H9 (cell line): Measurements from ENCODE around the gene CST4. TPM values are rescaled to one million over a fixed set of nuclear protein-coding genes. Genes with fewer than 3 reads are reported as not detected.

Source experiments
- DNase-seq: peaks from one replicate; pipeline ENCODE4 v3.0.0-alpha.2; 2017
- H2AFZ ChIP-seq: one replicate; pipeline ENCODE4 v1.6.1; 2013; ENCODE audit warnings: mild to moderate bottlenecking, low read length, control low read depth, moderate library complexity
- H2AK5ac ChIP-seq: 2 replicates; pipeline ENCODE4 v1.6.1; 2013; ENCODE audit warnings: low read length, control low read depth, mixed read lengths; ENCODE audit not compliant: insufficient read length
- H2BK120ac ChIP-seq: one replicate; pipeline ENCODE4 v1.6.1; 2013; ENCODE audit warnings: low read depth, mild to moderate bottlenecking, low read length, control low read depth, inconsistent platforms; ENCODE audit not compliant: poor library complexity, severe bottlenecking
- H2BK12ac ChIP-seq: 2 replicates; pipeline ENCODE4 v1.6.1; 2013; ENCODE audit warnings: low read length, control low read depth, mixed read lengths, low read depth; ENCODE audit not compliant: insufficient read length
- H2BK15ac ChIP-seq: 2 replicates; pipeline ENCODE4 v1.6.1; 2013; ENCODE audit warnings: low read depth, low read length, control low read depth
- H2BK20ac ChIP-seq: one replicate; pipeline ENCODE4 v1.6.1; 2013; ENCODE audit warnings: low read depth, mild to moderate bottlenecking, low read length, control low read depth, inconsistent platforms; ENCODE audit not compliant: poor library complexity, severe bottlenecking
- H2BK5ac ChIP-seq: 2 replicates; pipeline ENCODE4 v1.6.1; 2013; ENCODE audit warnings: low read length, control low read depth, mixed read lengths; ENCODE audit not compliant: insufficient read length
- H3K14ac ChIP-seq: 2 replicates; pipeline ENCODE4 v1.6.1; 2013; ENCODE audit warnings: low read length, control low read depth; ENCODE audit not compliant: insufficient read depth
- H3K18ac ChIP-seq: 2 replicates; pipeline ENCODE4 v1.6.1; 2013; ENCODE audit warnings: low read depth, mild to moderate bottlenecking, mixed read lengths, low read length, control low read depth; ENCODE audit not compliant: insufficient read length
- H3K23ac ChIP-seq: 2 replicates; pipeline ENCODE4 v1.6.1; 2013; ENCODE audit warnings: low read length, control low read depth, mixed read lengths, low read depth; ENCODE audit not compliant: insufficient read length
- H3K23me2 ChIP-seq: 2 replicates; pipeline ENCODE4 v1.6.1; 2013; ENCODE audit warnings: low read depth, mild to moderate bottlenecking, mixed read lengths, low read length, control low read depth; ENCODE audit not compliant: insufficient read length, poor library complexity, severe bottlenecking
- H3K27ac ChIP-seq: 2 replicates; pipeline ENCODE4 v1.5.1; 2013; ENCODE audit warnings: low read length, control low read depth, mixed read lengths, low read depth; ENCODE audit not compliant: insufficient read length
- H3K27me3 ChIP-seq: 2 replicates; pipeline ENCODE4 v1.6.1; 2013; ENCODE audit warnings: low read length, control low read depth, inconsistent platforms; ENCODE audit not compliant: insufficient read depth
- H3K4ac ChIP-seq: 2 replicates; pipeline ENCODE4 v1.6.1; 2013; ENCODE audit warnings: low read depth, mild to moderate bottlenecking, control low read depth, inconsistent platforms, low read length, moderate library complexity
- H3K4me1 ChIP-seq: 2 replicates; pipeline ENCODE4 v1.6.1; 2013; ENCODE audit warnings: low read length, control low read depth, inconsistent platforms; ENCODE audit not compliant: insufficient read depth
- H3K4me2 ChIP-seq: 2 replicates; pipeline ENCODE4 v1.6.1; 2013; ENCODE audit warnings: low read length, control low read depth, mixed read lengths; ENCODE audit not compliant: insufficient read length, insufficient read depth
- H3K56ac ChIP-seq: 2 replicates; pipeline ENCODE4 v1.6.1; 2013; ENCODE audit warnings: low read depth, mild to moderate bottlenecking, mixed read lengths, low read length, control low read depth; ENCODE audit not compliant: insufficient read length
- H3K79me1 ChIP-seq: 2 replicates; pipeline ENCODE4 v1.6.1; 2013; ENCODE audit warnings: low read depth, mild to moderate bottlenecking, moderate library complexity, low read length, control low read depth, inconsistent platforms; ENCODE audit not compliant: insufficient read depth, poor library complexity, severe bottlenecking
- H3K79me2 ChIP-seq: 2 replicates; pipeline ENCODE4 v1.6.1; 2013; ENCODE audit warnings: low read length, control low read depth, inconsistent platforms; ENCODE audit not compliant: insufficient read depth
- H3K9ac ChIP-seq: 2 replicates; pipeline ENCODE4 v1.6.1; 2013; ENCODE audit warnings: low read length, control low read depth, mixed read lengths; ENCODE audit not compliant: insufficient read length; ENCODE audit errors: extremely low read depth
- H3K9me3 ChIP-seq: one replicate; pipeline ENCODE4 v1.6.1; 2013; ENCODE audit warnings: low read depth, low read length, inconsistent platforms; ENCODE audit not compliant: control insufficient read depth
- H3T11ph ChIP-seq: one replicate; pipeline ENCODE4 v1.6.1; 2013; ENCODE audit warnings: mild to moderate bottlenecking, low read length, control low read depth, inconsistent platforms
- H4K20me1 ChIP-seq: one replicate; pipeline ENCODE4 v1.6.1; 2013; ENCODE audit not compliant: control insufficient read depth, insufficient read length, insufficient read depth
- H4K5ac ChIP-seq: 2 replicates; pipeline ENCODE4 v1.6.1; 2013; ENCODE audit warnings: low read depth, mild to moderate bottlenecking, mixed read lengths, low read length, control low read depth; ENCODE audit not compliant: insufficient read length
- H4K8ac ChIP-seq: replicated peaks from 2 replicates; pipeline ENCODE4 v1.6.1; 2013; ENCODE audit warnings: low read length, control low read depth, mixed read lengths, low read depth; ENCODE audit not compliant: insufficient read length
- H4K91ac ChIP-seq: 2 replicates; pipeline ENCODE4 v1.6.1; 2013; ENCODE audit warnings: low read depth, mild to moderate bottlenecking, moderate library complexity, mixed read lengths, low read length, control low read depth; ENCODE audit not compliant: insufficient read length
- H3K27ac Mint-ChIP-seq, 3 experiments: 2 replicates in 2 of 3; 3 replicates in 1 of 3; pipeline ENCODE4 v1.8.0; 2020 to 2021; ENCODE audit warnings: mixed read lengths in 3 of 3, mild to moderate bottlenecking in 1 of 3, moderate library complexity in 1 of 3
- H3K27me3 Mint-ChIP-seq: 2 replicates; pipeline ENCODE4 v1.8.0; 2021; ENCODE audit warnings: low read depth, mild to moderate bottlenecking, moderate library complexity, mixed read lengths
- H3K36me3 Mint-ChIP-seq, 3 experiments: 2 replicates in 2 of 3; 3 replicates in 1 of 3; pipeline ENCODE4 v1.8.0; 2020 to 2021; ENCODE audit warnings: low read depth in 3 of 3, mixed read lengths in 3 of 3; ENCODE audit not compliant: insufficient read depth in 1 of 3
- H3K4me1 Mint-ChIP-seq, 2 experiments: 2 replicates each; pipeline ENCODE4 v1.8.0; 2020; ENCODE audit warnings: mixed read lengths in 2 of 2
- H3K4me3 Mint-ChIP-seq, 2 experiments: 2 replicates in 1 of 2; 3 replicates in 1 of 2; pipeline ENCODE4 v1.8.0; 2020 to 2021; ENCODE audit warnings: mild to moderate bottlenecking in 2 of 2, mixed read lengths in 2 of 2, moderate library complexity in 1 of 2
- H3K9me3 Mint-ChIP-seq, 2 experiments: 2 replicates in 1 of 2; 3 replicates in 1 of 2; pipeline ENCODE4 v1.8.0; 2020; ENCODE audit warnings: mild to moderate bottlenecking in 2 of 2, mixed read lengths in 2 of 2, moderate library complexity in 1 of 2
- WGBS: extraction: QIAGEN DNeasy Blood & Tissue Kit; methylation state at CpG from one replicate; pipeline ENCODE4 v1.1.7; 2013; ENCODE audit warnings: missing lambda C conversion rate, low lambda C conversion rate, mixed read lengths; ENCODE audit not compliant: insufficient read length; ENCODE audit errors: extremely low coverage; 5-methylcytosine and 5-hydroxymethylcytosine counted together
- total RNA-seq: library from RNA; stranded (reverse); gene quantifications from 2 replicates; pipeline ENCODE4 v1.2.1, GENCODE V29; 2021
- TF ChIP-seq, protein P1 (sequence below): fragments of 200-600 bp; sonication (generic); conservative IDR thresholded peaks from 3 replicates; pipeline ENCODE4 v1.8.0; 2021; ENCODE audit warnings: antibody characterized with exemption, mild to moderate bottlenecking

The CST4 gene
- total RNA-seq, 1 experiment from 2014 or later = not detected

GRCh38 chr20:23651117-23651516, 37.7 kb downstream of the CST4 start:
- H2BK12ac ChIP-seq = no peak overlapping the region
- no peak overlapping the region for H3K4me3 Mint-ChIP-seq
- no peak overlapping the region for H4K8ac ChIP-seq
- no peak overlapping the region for H3K27ac ChIP-seq
- no peak for DNase-seq
- no peak overlapping the region for H2BK5ac ChIP-seq
- H4K5ac ChIP-seq = no peak overlapping the region
- H3K9ac ChIP-seq = no peak overlapping the region
- H2AFZ ChIP-seq = no peak overlapping the region
- H4K91ac ChIP-seq = no peak overlapping the region
- H3K4me1 Mint-ChIP-seq = peaks cover 0 to 12% of the 10 kb centered on the region in 2 experiments; a peak in 3 of 4 replicates
- H3K4me1 ChIP-seq = no peaks in the 10 kb centered on the region
- H3K14ac ChIP-seq = no peak overlapping the region
- no peaks in the 10 kb centered on the region for H3K9me3 Mint-ChIP-seq
- no peak overlapping the region for H3K4me2 ChIP-seq
- H2BK120ac ChIP-seq = no peak overlapping the region
- no CpG with 5 or more reads among the region's 2 CpGs for WGBS
- no peaks in the 10 kb centered on the region for H3K79me1 ChIP-seq
- no peaks in the 10 kb centered on the region for H3K36me3 Mint-ChIP-seq
- H3K27me3 ChIP-seq = no peaks in the 10 kb centered on the region
- H3K56ac ChIP-seq = no peak overlapping the region
- TF ChIP-seq, protein P1, sequence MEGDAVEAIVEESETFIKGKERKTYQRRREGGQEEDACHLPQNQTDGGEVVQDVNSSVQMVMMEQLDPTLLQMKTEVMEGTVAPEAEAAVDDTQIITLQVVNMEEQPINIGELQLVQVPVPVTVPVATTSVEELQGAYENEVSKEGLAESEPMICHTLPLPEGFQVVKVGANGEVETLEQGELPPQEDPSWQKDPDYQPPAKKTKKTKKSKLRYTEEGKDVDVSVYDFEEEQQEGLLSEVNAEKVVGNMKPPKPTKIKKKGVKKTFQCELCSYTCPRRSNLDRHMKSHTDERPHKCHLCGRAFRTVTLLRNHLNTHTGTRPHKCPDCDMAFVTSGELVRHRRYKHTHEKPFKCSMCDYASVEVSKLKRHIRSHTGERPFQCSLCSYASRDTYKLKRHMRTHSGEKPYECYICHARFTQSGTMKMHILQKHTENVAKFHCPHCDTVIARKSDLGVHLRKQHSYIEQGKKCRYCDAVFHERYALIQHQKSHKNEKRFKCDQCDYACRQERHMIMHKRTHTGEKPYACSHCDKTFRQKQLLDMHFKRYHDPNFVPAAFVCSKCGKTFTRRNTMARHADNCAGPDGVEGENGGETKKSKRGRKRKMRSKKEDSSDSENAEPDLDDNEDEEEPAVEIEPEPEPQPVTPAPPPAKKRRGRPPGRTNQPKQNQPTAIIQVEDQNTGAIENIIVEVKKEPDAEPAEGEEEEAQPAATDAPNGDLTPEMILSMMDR = no peak
- H3K27ac Mint-ChIP-seq = no peak overlapping the region
- H3K18ac ChIP-seq = no peak overlapping the region
- H3K27me3 Mint-ChIP-seq = peaks cover 1% of the 10 kb centered on the region; the same call in 1 of the 2 replicates
- H2AK5ac ChIP-seq = no peak overlapping the region
- no peaks in the 10 kb centered on the region for H3K23me2 ChIP-seq
- H3K79me2 ChIP-seq = no peaks in the 10 kb centered on the region
- H3T11ph ChIP-seq = no peak overlapping the region
- H3K23ac ChIP-seq = no peak overlapping the region
- H2BK15ac ChIP-seq = no peak overlapping the region
- H4K20me1 ChIP-seq = no peaks in the 10 kb centered on the region
- H2BK20ac ChIP-seq = no peak overlapping the region
- no peaks in the 10 kb centered on the region for H3K9me3 ChIP-seq
- no peak overlapping the region for H3K4ac ChIP-seq
